Kidney (tissue), 14 donors: ENCODE data around the gene DOC2B. TPM values are rescaled to one million over a fixed set of nuclear protein-coding genes. Genes with fewer than 3 reads are reported as not detected.
A peak's percentile ranks its signal among the peaks of the same experiment; 100 is the strongest.
"Not testable (repeated sequence)": the region's sequence is repeated elsewhere in the genome, so short reads cannot be mapped to it uniquely, and the experiment has no call there.

ENCODE experiments used
- DNase-seq, 5 donors: peaks; one replicate each; pipeline ENCODE4 v3.0.0-alpha.2; 2013 to 2020
- FAIRE-seq: peaks from 2 replicates; lab custom pipeline; 2012; peaks lifted over from hg19 to GRCh38; lab: Jason Lieb, UNC
- H3K27ac ChIP-seq, 2 donors: one replicate each; pipeline ENCODE4 v1.7.0; 2013; ENCODE audit warnings: low read depth in 2 of 2, low read length in 2 of 2, inconsistent platforms in 1 of 2
- H3K27me3 ChIP-seq: one replicate; pipeline ENCODE4 v1.7.1; 2013; ENCODE audit warnings: low read length, inconsistent platforms; ENCODE audit not compliant: control insufficient read depth, insufficient read depth
- H3K36me3 ChIP-seq, 3 donors: one replicate each; pipeline versions ENCODE4 v1.7.0 to v1.7.1; 2013; ENCODE audit warnings: low read length in 3 of 3, control low read depth in 1 of 3, inconsistent platforms in 1 of 3; ENCODE audit not compliant: insufficient read depth in 3 of 3, control insufficient read depth in 2 of 3
- H3K4me1 ChIP-seq, 3 donors: one replicate each; pipeline versions ENCODE4 v1.7.0 to v1.7.1; 2013; ENCODE audit warnings: low read length in 3 of 3, inconsistent platforms in 1 of 3, low read depth in 1 of 3; ENCODE audit not compliant: control insufficient read depth in 2 of 3, insufficient read depth in 2 of 3
- H3K4me3 ChIP-seq, 3 donors: one replicate each; pipeline versions ENCODE4 v1.7.0 to v1.8.1; 2013; ENCODE audit warnings: low read length in 3 of 3, control low read depth in 1 of 3, inconsistent platforms in 1 of 3
- H3K9ac ChIP-seq, 3 donors: one replicate each; pipeline versions ENCODE4 v1.7.0 to v1.7.1; 2013; ENCODE audit warnings: low read length in 3 of 3, control low read depth in 1 of 3, inconsistent platforms in 1 of 3
- H3K9me3 ChIP-seq, 3 donors: one replicate each; pipeline versions ENCODE4 v1.7.0 to v1.7.1; 2013; ENCODE audit warnings: low read length in 3 of 3, control low read depth in 1 of 3, inconsistent platforms in 1 of 3; ENCODE audit not compliant: control insufficient read depth in 2 of 3, insufficient read depth in 1 of 3
- CTCF ChIP-seq: IDR thresholded peaks from 3 replicates; pipeline ENCODE4 v1.5.1; 2012; ENCODE audit warnings: mild to moderate bottlenecking, moderate library complexity, borderline replicate concordance; ENCODE audit not compliant: insufficient read depth; ENCODE audit errors: extremely low read depth
- intact Hi-C: fragments of 100-400 bp; cut with DNase I; formaldehyde crosslinking; loops from one replicate; pipeline ENCODE4 v1.11.1; 2022
- polyA plus RNA-seq: library from polyadenylated mRNA; stranded (reverse); fragments of 350-450 nt; fragmentation: Illumina TruSeq; extraction: RNeasy Lipid Tissue Mini Kit (QIAGEN cat#74804); gene quantifications from one replicate; pipeline ENCODE4 v1.2.3, GENCODE V29; 2014; ENCODE audit warnings: low read depth, low replicate concordance; ENCODE audit not compliant: insufficient read depth
- total RNA-seq: library from RNA; stranded (reverse); fragmentation: NEBNext Ultra II Directional; extraction: Animal tissue kit (Norgen Biotek cat#: 25700); gene quantifications from one replicate; pipeline ENCODE4 v1.2.1, GENCODE V29; 2021
- donor health status: control.
- donor health status: control.
- donor health status: control.
- donor health status: control.
- donor health status: control.
- donor health status: DM: yes; HTN: yes; CAD: no.
- donor health status: Normal renal cell carcinoma (clear cell type).

DOC2B gene
- total and polyA plus RNA-seq, 2 donors from 2014 or later = 4.2 to 21.6 TPM

GRCh38 chr17:142876-143784, 38.3 kb downstream of the DOC2B start:
- H3K4me3 ChIP-seq = no peak overlapping the region
- peak in 2 of 5 donors; percentile 45 to 52 for DNase-seq
- no peak for FAIRE-seq
- H3K9me3 ChIP-seq = no peaks in the 10 kb centered on the region
- no peak overlapping the region for H3K27ac ChIP-seq
- no peaks in the 10 kb centered on the region for H3K36me3 ChIP-seq
- intact Hi-C loops = no loop called here
- peaks cover 0 to 2% (median 0%) of the 10 kb centered on the region in 3 donors for H3K4me1 ChIP-seq
- TF ChIP-seq CTCF = no peak
- H3K9ac ChIP-seq = no peak overlapping the region
- no peaks in the 10 kb centered on the region for H3K27me3 ChIP-seq

- peaks cover 0 to 2% (median 0%) of the 10 kb centered on the region in 3 donors for H3K4me1 ChIP-seq
- FAIRE-seq (no peak), DNase-seq (peak in 2 of 5 donors; percentile 66 to 71)
- no peak for TF ChIP-seq CTCF
- H3K9ac ChIP-seq = no peak overlapping the region
- no peaks in the 10 kb centered on the region for H3K36me3 ChIP-seq
- no peak overlapping the region for H3K4me3 ChIP-seq
- no peak overlapping the region for H3K27ac ChIP-seq
- intact Hi-C loops = no loop called here
- H3K9me3 ChIP-seq = no peaks in the 10 kb centered on the region
- H3K27me3 ChIP-seq = no peaks in the 10 kb centered on the region
Measured at GRCh38 chr17:142102-142661, 39.3 kb downstream of the DOC2B start.

- H3K27ac ChIP-seq, H3K4me3 ChIP-seq, H3K9ac ChIP-seq, H3K9me3 ChIP-seq, H3K27me3 ChIP-seq, FAIRE-seq, intact Hi-C loops, H3K4me1 ChIP-seq, H3K36me3 ChIP-seq: not testable (repeated sequence)
- peak in 2 of 5 donors; percentile 4 to 54 for DNase-seq
Measured at GRCh38 chr17:139401-140205, 41.8 kb downstream of the DOC2B start.

- DNase-seq = peak in 2 of 5 donors; percentile 20 to 24
- not testable (repeated sequence) for H3K27me3 ChIP-seq
Measured at GRCh38 chr17:137166-137807, 44.2 kb downstream of the DOC2B start, which contains the start of gene SCGB1C2. TSS of gene SCGB1C2 (plus strand) at chr17:137569. CDS start at chr17:137591, 22 bp downstream.

More at GRCh38 chr17:137166-137807, 44.2 kb downstream of the DOC2B start, which contains the start of gene SCGB1C2:
- FAIRE-seq, H3K9me3 ChIP-seq, H3K36me3 ChIP-seq, H3K27ac ChIP-seq, intact Hi-C loops, H3K4me3 ChIP-seq, H3K9ac ChIP-seq, H3K4me1 ChIP-seq: not testable (repeated sequence)
